PC-3 (cell line): Measurements from ENCODE around the gene SPINK13. TPM values are rescaled to one million over a fixed set of nuclear protein-coding genes. Genes with fewer than 3 reads are reported as not detected.
"Not testable (repeated sequence)": the region's sequence is repeated elsewhere in the genome, so short reads cannot be mapped to it uniquely, and the experiment has no call there.

Source experiments
- ATAC-seq: fragments of 200-7000 bp; cut with Tn5 transposase; 2 replicates; pipeline ENCODE4 v1.9.1; 2020; ENCODE audit warnings: mild to moderate bottlenecking, moderate library complexity
- BruUV-seq: library from RNA; stranded (reverse); fragments of 400-500 nt; replicated peaks from 2 replicates; lab custom pipeline; 2021; lab: Mats Ljungman, UMichigan
- CTCF ChIA-PET: fragments of 300-600 bp; sonication (Branson Sonifier 250); formaldehyde crosslinking; loops from one replicate; lab custom pipeline; 2022; ENCODE audit warnings: antibody characterized with exemption; lab: Charles Lee
- POLR2A ChIA-PET: fragments of 300-600 bp; sonication (Branson Sonifier 250); formaldehyde crosslinking; loops from one replicate; lab custom pipeline; 2022; ENCODE audit warnings: antibody characterized with exemption; ENCODE audit not compliant: unreplicated experiment; lab: Charles Lee
- DNase-seq: peaks from one replicate; pipeline ENCODE4 v3.0.0-alpha.2; 2015
- H2AFZ ChIP-seq: fragments of 300-600 bp; sonication (generic); 2 replicates; pipeline ENCODE4 v1.6.0; 2016; ENCODE audit warnings: antibody characterized with exemption, low read length
- H3F3A ChIP-seq: fragments of 300-600 bp; sonication (generic); one replicate; pipeline ENCODE4 v1.6.0; 2017; ENCODE audit warnings: antibody characterized with exemption, low read length, control low read depth, mild to moderate bottlenecking; ENCODE audit not compliant: unreplicated experiment
- H3K27ac ChIP-seq: fragments of 300-600 bp; sonication (generic); 2 replicates; pipeline ENCODE4 v1.5.1; 2016; ENCODE audit warnings: mild to moderate bottlenecking, low read length
- H3K27me3 ChIP-seq: fragments of 300-600 bp; sonication (generic); 2 replicates; pipeline ENCODE4 v1.6.1; 2016; ENCODE audit warnings: low read length, mixed read lengths
- H3K36me3 ChIP-seq: fragments of 300-600 bp; sonication (generic); 2 replicates; pipeline ENCODE4 v1.6.1; 2016; ENCODE audit warnings: low read depth, mixed run types, low read length, mixed read lengths
- H3K4me1 ChIP-seq: fragments of 300-600 bp; sonication (generic); 2 replicates; pipeline ENCODE4 v1.5.1; 2016; ENCODE audit warnings: low read length; ENCODE audit not compliant: insufficient read depth
- H3K4me2 ChIP-seq: fragments of 300-600 bp; sonication (generic); 2 replicates; pipeline ENCODE4 v1.6.0; 2016; ENCODE audit warnings: low read length
- H3K4me3 ChIP-seq: fragments of 300-600 bp; sonication (generic); 2 replicates; pipeline ENCODE4 v1.5.1; 2016; ENCODE audit warnings: mild to moderate bottlenecking, low read length, mixed read lengths
- H3K79me2 ChIP-seq: fragments of 300-600 bp; sonication (generic); 2 replicates; pipeline ENCODE4 v1.6.1; 2017; ENCODE audit warnings: low read length, mixed read lengths
- H3K9ac ChIP-seq: fragments of 300-600 bp; sonication (generic); 2 replicates; pipeline ENCODE4 v1.6.0; 2016; ENCODE audit warnings: mild to moderate bottlenecking, low read length
- H3K9me2 ChIP-seq: fragments of 300-600 bp; sonication (generic); replicated peaks from 2 replicates; pipeline ENCODE4 v1.6.1; 2016; ENCODE audit warnings: mixed run types, low read length, mixed read lengths
- H3K9me3 ChIP-seq: fragments of 300-600 bp; sonication (generic); 2 replicates; pipeline ENCODE4 v1.6.1; 2016; ENCODE audit warnings: low read length, mixed read lengths
- H4K20me1 ChIP-seq: fragments of 300-600 bp; sonication (generic); 2 replicates; pipeline ENCODE4 v1.6.1; 2016; ENCODE audit warnings: low read length, mixed read lengths
- EZH2 ChIP-seq: fragments of 300-600 bp; sonication (generic); IDR thresholded peaks from one replicate; pipeline ENCODE4 v1.6.1; 2017; ENCODE audit warnings: antibody characterized with exemption, mild to moderate bottlenecking, low read length; ENCODE audit not compliant: unreplicated experiment
- EZH2phosphoT487 ChIP-seq: fragments of 300-600 bp; sonication (generic); IDR thresholded peaks from 2 replicates; pipeline ENCODE4 v1.6.1; 2018; ENCODE audit warnings: mild to moderate bottlenecking, antibody characterized with exemption, low read length, borderline replicate concordance
- intact Hi-C: fragments of 100-400 bp; cut with micrococcal nuclease; formaldehyde crosslinking; loops from 2 replicates; pipeline ENCODE4 v1.9.0; 2023
- total RNA-seq: library from RNA; depleted of rRNA; stranded (reverse); fragments of >200 nt; gene quantifications from 2 replicates; pipeline ENCODE4 v1.2.3, GENCODE V29; 2014
- TF ChIP-seq, protein P1 (sequence below): fragments of 300-600 bp; sonication (generic); conservative IDR thresholded peaks from 2 replicates; pipeline ENCODE4 v1.5.1; 2017; ENCODE audit warnings: antibody characterized with exemption, low read depth, mild to moderate bottlenecking, low read length

The SPINK13 gene
- total RNA-seq, 1 experiment from 2014 or later, result not detected

DNA sequence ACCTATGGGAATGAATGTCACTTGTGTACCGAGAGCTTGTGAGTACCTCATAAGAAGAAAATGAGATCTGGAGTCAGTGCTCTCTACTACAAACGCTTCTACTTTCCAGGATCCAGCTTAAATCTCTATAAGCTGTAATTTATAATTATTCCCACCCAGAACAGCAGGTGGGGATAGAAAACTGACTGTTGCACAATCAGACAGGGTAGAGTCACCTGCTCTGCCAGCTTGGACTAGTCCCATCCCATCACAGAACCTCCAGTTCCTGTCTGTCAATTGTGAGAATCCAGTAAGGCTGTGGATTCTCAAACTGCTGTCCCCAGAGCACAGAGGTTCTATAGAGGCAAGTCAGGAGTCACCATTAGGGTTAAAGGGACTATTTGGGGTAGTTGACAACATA is 45.6 kb downstream of the SPINK13 start:
- intact Hi-C loops, result loop anchor here (1.0 to 2.0 kb wide), 3 partner anchors 39 to 135 kb away; no protein-coding TSS in a partner anchor
- CTCF ChIA-PET, result interaction anchor here (0.6 to 1.6 kb wide), 8 partner anchors 10 to 417 kb away, joined by 3 to 11 read pairs (median 5); no protein-coding TSS in a partner anchor

DNA sequence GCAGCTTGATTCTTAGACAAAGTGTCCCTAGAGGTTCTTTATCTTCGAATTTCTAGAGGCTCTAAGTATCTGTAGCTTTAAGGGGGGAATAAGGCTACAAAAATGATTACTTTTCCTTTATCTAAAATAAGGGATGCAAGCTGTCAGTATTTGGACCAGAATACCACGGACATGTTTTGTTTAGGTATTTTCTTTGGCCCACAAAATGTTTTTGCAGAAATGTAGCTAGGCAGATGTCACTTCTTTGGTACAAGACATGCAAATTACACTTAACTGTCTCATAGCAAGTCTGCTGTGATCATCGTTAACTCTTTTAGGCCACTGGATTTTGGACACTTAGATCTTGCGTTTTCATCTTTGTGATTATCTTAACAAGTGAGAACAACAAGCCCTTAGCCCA is 46.1 kb downstream of the SPINK13 start:
- H3K27ac ChIP-seq, result no peak overlapping the region
- intact Hi-C loops, result loop anchor here (1.0 to 2.0 kb wide), 3 partner anchors 39 to 136 kb away; no protein-coding TSS in a partner anchor
- no peaks in the 10 kb centered on the region for H3K9me3 ChIP-seq
- H3K9me2 ChIP-seq, result no peaks in the 10 kb centered on the region
- H3K4me2 ChIP-seq, result no peak overlapping the region
- ChIA-PET POLR2A (no interaction called here), CTCF (interaction anchor here (1.0 to 1.6 kb wide), 6 partner anchors 22 to 416 kb away, joined by 3 to 11 read pairs (median 5); no protein-coding TSS in a partner anchor)
- no peaks in the 10 kb centered on the region for H3K36me3 ChIP-seq
- H3K27me3 ChIP-seq, result no peaks in the 10 kb centered on the region
- H3K79me2 ChIP-seq, result no peaks in the 10 kb centered on the region
- TF ChIP-seq EZH2, result no peak
- TF ChIP-seq EZH2phosphoT487, result no peak
- TF ChIP-seq, protein P1, sequence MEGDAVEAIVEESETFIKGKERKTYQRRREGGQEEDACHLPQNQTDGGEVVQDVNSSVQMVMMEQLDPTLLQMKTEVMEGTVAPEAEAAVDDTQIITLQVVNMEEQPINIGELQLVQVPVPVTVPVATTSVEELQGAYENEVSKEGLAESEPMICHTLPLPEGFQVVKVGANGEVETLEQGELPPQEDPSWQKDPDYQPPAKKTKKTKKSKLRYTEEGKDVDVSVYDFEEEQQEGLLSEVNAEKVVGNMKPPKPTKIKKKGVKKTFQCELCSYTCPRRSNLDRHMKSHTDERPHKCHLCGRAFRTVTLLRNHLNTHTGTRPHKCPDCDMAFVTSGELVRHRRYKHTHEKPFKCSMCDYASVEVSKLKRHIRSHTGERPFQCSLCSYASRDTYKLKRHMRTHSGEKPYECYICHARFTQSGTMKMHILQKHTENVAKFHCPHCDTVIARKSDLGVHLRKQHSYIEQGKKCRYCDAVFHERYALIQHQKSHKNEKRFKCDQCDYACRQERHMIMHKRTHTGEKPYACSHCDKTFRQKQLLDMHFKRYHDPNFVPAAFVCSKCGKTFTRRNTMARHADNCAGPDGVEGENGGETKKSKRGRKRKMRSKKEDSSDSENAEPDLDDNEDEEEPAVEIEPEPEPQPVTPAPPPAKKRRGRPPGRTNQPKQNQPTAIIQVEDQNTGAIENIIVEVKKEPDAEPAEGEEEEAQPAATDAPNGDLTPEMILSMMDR, result no peak
- no peak for DNase-seq
- H3K4me3 ChIP-seq, result no peak overlapping the region
- H2AFZ ChIP-seq, result no peak overlapping the region
- peaks cover 10% of the 10 kb centered on the region; the same call in 1 of the 2 replicates for H3K4me1 ChIP-seq
- ATAC-seq, result no peak
- no TSS peak for BruUV-seq
- H3K9ac ChIP-seq, result no peak overlapping the region
- H4K20me1 ChIP-seq, result no peaks in the 10 kb centered on the region
- no peaks in the 10 kb centered on the region for H3F3A ChIP-seq

More for the DNA sequence above, 45.6 kb downstream of the SPINK13 start:
- H3K9ac ChIP-seq, result no peak overlapping the region
- no peaks in the 10 kb centered on the region for H3K9me3 ChIP-seq
- H3K36me3 ChIP-seq, result no peaks in the 10 kb centered on the region
- no peak overlapping the region for H3K4me2 ChIP-seq
- no peaks in the 10 kb centered on the region for H3F3A ChIP-seq
- no peaks in the 10 kb centered on the region for H3K9me2 ChIP-seq
- BruUV-seq, result no TSS peak
- no peak overlapping the region for H2AFZ ChIP-seq
- ATAC-seq (peak; percentile 97), DNase-seq (peak; percentile 70)
- TF ChIP-seq, protein P1, result peak; percentile 64
- no peak for TF ChIP-seq EZH2
- no peaks in the 10 kb centered on the region for H3K27me3 ChIP-seq
- H3K79me2 ChIP-seq, result no peaks in the 10 kb centered on the region
- no peak overlapping the region for H3K27ac ChIP-seq
- H4K20me1 ChIP-seq, result no peaks in the 10 kb centered on the region
- POLR2A ChIA-PET, result no interaction called here
- H3K4me1 ChIP-seq, result peaks cover 10% of the 10 kb centered on the region; the same call in 1 of the 2 replicates
- no peak overlapping the region for H3K4me3 ChIP-seq

DNA sequence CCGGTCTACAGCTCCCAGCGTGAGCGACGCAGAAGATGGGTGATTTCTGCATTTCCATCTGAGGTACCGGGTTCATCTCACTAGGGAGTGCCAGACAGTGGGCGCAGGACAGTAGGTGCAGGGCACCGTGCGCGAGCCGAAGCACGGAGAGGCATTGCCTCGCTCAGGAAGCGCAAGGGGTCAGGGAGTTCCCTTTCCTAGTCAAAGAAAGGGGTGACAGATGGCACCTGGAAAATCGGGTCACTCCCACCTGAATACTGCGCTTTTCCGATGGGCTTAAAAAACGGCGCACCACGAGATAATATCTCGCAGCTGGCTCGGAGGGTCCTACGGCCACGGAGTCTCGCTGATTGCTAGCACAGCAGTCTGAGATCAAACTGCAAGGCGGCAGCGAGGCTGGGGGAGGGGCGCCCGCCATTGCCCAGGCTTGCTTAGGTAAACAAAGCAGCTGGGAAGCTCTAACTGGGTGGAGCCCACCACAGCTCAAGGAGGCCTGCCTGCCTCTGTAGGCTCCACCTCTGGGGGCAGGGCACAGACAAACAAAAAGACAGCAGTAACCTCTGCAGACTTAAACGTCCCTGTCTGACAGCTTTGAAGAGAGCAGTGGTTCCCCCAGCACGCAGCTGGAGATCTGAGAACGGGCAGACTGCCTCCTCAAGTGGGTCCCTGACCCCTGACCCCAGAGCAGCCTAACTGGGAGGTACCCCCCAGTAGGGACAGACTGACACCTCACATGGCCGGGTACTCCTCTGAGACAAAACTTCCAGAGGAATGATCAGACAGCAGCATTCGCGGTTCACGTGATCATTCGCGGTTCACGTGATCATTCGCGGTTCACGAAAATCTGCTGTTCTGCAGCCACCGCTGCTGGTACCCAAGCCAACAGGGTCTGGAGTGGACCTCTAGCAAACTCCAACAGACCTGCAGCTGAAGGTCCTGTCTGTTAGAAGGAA is 51.7 kb downstream of the SPINK13 start:
- H3K36me3 ChIP-seq, H3K9me2 ChIP-seq, H3F3A ChIP-seq, CTCF ChIA-PET, ATAC-seq, DNase-seq, intact Hi-C loops, H4K20me1 ChIP-seq, H3K4me1 ChIP-seq, H3K9ac ChIP-seq, H3K27me3 ChIP-seq, H3K9me3 ChIP-seq, H3K27ac ChIP-seq, H3K79me2 ChIP-seq: not testable (repeated sequence)
- POLR2A ChIA-PET, result interaction anchor here (0.7 kb wide), 1 partner anchor 17 kb away, joined by 3 read pairs; no protein-coding TSS in a partner anchor
- peak overlapping the region; percentile 67 for H3K4me2 ChIP-seq
- H3K4me3 ChIP-seq, result peak overlapping the region; percentile 61
- peak overlapping the region; percentile 56; the same call in 1 of the 2 replicates for H2AFZ ChIP-seq
- TSS peak; percentile 87 for BruUV-seq
